GM19025 (cell line): ENCODE results near the gene CACNB2.

Source experiments
- ATAC-seq: cut with Tn5 transposase; IDR thresholded peaks from one replicate; pipeline ENCODE4 v1.9.1; 2021; ENCODE audit warnings: mild to moderate bottlenecking, low read depth, moderate library complexity; ENCODE audit not compliant: unreplicated experiment

The CACNB2 gene

GRCh38 chr10:18224626-18225445 lies 84.6 kb downstream of the CACNB2 start:
- no peak for ATAC-seq

GRCh38 chr10:18226336-18226735 lies 86.1 kb downstream of the CACNB2 start:
- ATAC-seq, result no peak

DNA sequence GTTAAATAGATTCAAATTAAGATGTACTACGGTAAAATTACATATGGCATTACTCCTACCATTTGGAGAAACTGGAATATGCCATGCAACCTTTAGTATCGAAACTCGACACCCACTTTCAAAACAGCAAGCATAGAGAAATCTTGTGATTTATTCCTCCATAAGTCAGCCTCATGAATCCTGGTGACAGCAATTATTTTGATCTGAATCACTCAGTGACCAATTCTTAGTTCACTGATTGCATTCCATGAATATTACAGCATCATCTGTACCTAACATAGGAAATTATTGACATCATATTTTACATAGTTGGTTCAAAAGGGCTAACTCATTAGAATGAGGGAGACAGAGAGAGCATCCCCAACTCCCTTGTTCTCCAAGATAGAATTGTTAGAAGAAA lies 89.6 kb downstream of the CACNB2 start:
- no peak for ATAC-seq

DNA sequence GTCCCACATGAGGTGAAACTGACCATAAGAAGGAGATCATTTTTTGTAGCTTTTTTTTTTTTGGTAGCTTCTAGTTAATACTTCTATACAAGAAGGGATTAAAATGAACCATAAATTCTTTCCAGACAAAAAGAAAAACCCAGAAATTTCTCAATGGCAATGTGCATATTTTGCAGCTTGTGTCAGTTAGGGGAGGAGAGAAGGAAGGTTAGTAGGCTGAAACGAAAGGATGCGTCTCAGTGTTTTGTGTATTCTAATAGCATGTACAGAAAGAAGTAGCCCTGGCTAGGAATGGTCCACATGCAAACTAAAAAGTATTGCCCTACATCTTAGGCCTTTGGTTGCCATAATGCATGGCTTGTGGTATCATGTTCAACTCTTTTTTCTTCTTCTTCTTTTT lies 90.6 kb downstream of the CACNB2 start:
- no peak for ATAC-seq

- ATAC-seq, result no peak
Measured at GRCh38 chr10:18231480-18231879, 91.3 kb downstream of the CACNB2 start.

DNA sequence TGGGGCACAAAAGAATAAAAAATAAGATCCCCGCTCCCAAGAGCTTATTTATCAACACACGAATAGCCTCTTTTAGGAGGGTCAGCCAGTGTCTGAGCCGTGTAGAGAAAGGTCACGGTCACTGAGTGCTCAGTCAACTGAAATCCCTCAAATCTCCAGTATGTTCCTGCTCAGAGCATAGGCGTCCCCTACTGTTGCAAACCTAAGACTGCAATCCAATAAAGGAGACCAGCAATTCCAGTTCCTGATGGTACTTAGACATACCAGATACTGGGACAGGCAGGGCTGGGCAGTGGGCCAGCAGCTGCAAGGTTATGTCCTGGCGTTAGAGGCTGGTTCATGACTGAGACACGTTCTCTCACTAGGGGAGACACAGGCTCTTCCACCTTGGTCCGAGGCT lies 93.6 kb downstream of the CACNB2 start:
- ATAC-seq, result no peak

GRCh38 chr10:18235477-18235876 lies 95.3 kb downstream of the CACNB2 start:
- no peak for ATAC-seq

DNA sequence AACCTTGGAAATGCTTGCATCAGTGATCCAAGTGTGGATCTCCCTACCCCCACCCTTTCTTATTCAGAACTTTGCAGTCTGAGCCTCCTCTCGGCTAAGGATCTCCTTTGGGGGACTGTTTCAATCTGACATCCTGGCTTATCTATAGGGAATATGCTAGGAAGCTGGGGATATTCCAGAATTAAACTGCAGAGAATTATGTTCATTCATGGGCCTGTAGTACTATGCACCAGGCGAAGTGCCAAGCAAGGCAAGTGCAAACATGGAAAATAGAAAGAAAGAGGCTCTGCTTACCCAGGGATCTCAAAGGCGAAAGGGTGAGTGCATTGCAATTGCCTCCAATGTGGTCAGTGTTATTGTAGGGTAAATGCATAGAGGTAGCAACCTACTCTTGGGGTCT lies 96.5 kb downstream of the CACNB2 start:
- ATAC-seq, result no peak

GRCh38 chr10:18238870-18239485 lies 98.8 kb downstream of the CACNB2 start:
- no peak for ATAC-seq

DNA sequence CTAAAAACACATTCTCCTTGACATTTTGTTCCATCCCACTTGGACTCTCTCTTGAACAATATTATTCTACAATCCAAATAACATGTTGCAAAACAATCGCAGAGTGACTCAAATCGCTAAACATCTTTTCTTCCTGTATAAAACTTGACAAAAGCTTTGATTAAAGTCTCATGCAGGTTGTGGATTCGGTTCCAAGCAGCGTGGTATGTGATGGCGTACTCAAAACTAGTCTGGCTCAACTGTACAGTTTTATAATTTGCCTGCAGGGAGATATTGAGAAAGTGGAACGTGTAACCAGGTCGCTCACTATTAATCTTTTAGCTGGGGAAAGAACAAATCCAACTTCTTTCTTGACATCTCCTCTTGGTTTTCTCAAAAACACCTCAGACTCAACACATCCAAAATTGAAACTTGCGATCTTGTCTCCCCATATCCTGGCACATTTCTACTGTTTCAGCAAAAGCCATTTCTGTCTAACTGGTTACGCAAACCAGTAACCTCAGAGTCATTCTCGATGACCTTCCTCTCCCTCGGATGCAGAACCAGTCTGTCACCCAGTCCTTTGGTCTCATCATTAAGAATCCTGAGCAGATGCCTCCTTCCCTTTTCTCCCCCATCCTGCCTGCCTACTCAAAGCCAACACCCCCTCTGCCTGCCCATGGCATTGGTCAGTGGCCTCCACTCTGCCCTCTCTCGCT lies 100.1 kb downstream of the CACNB2 start:
- no peak for ATAC-seq

- no peak for ATAC-seq
Measured at GRCh38 chr10:18246967-18247366, 106.7 kb downstream of the CACNB2 start.

DNA sequence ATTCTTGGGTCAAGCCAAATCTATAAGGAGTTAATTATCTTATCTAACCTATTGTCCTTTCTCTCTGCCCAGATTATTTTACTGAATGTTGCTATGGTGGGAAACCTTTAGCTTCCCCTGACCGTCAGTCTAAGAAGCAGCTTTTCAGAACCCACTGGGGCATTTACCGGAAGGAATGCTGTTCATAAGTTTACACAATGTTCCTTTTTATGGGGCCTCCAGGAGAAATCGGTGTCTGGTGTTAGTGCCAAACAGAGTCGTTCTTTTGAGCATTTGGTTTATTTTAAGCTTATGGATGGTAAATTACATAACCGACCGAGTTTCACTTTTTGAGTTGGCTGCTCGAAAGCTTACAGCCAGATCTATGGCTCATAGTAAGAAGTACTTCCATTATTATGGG lies 111.9 kb downstream of the CACNB2 start:
- ATAC-seq, result no peak

GRCh38 chr10:18254086-18254485 lies 113.9 kb downstream of the CACNB2 start:
- ATAC-seq, result no peak

GRCh38 chr10:18254692-18255091 lies 114.5 kb downstream of the CACNB2 start:
- no peak for ATAC-seq

DNA sequence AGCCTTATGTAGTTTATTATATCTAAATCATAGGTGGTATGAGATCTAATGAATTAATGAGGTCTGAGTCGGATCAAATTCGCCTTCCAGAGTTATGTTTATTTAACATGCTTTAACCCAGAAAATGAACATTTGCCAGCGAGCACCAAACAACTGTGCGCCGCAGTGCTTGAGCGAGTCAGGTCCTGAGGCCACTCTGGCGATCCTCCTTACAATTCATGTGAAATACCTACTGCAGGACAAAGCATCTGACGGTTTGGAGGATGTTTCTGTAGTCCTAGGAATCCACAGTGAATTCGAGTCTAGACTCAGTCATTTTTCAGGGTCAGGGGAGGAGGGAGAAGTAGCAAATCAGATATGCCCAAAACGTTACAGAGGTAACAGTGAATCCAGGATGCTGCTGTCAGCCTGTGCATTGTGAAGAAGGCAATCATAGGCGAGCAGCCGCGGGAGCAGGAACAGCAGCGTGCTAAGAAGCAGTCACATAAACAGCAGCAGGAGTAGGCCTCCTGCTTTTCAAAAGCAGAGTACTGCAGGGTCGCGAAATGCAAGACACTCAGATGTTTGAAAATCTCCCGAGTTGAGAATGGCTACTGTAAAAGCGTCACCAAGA lies 120.2 kb downstream of the CACNB2 start:
- ATAC-seq, result no peak

- no peak for ATAC-seq
Measured at GRCh38 chr10:18261063-18261610, 120.9 kb downstream of the CACNB2 start.

DNA sequence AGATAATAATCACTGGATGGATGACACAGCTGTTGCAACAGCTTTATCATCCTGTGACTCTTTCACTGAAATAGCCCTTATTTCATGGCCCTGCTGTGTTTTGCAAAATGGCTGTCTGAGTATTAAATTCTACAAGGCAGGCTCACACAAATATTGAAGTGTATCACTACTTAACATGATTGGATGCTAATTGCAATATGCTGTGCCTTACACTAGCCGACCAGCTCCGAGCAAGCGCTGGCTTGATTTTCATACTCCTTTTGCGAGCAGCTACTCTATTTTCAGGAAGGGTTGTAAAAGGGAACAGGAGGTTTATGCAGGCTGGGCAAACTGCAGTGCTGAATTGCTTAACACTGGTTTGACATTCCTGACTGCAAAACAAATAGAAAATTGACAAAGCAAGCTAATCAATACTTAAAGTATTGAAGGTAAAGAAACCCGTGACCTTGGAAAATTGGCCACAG lies 121.6 kb downstream of the CACNB2 start:
- no peak for ATAC-seq

DNA sequence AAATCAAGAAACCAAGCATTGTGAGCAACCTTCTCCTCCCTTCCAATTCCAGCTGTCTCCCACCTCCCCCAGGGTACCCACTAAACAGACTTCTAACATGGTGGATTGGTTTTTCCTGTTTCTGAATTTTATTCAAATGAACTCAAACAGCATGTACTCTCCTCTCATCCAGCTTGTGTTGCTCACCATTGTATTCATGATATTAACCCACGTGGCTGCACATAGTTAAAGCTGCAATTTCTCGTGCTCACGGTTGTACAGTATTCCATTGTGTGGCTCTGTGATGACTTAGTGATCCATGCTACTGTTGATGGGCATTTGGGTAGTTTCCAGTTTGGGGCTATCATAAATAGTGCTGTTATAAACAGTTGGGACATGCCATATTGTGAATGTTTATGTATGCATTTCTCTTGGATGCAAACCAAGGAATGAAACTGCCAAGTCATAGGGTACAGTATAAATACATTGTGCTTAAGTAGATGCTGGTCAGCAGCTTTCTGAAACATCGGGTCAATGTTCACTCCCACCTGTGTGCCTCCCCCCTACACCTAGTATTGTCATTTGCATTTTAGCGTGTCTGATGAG lies 124.3 kb downstream of the CACNB2 start:
- ATAC-seq, result no peak

DNA sequence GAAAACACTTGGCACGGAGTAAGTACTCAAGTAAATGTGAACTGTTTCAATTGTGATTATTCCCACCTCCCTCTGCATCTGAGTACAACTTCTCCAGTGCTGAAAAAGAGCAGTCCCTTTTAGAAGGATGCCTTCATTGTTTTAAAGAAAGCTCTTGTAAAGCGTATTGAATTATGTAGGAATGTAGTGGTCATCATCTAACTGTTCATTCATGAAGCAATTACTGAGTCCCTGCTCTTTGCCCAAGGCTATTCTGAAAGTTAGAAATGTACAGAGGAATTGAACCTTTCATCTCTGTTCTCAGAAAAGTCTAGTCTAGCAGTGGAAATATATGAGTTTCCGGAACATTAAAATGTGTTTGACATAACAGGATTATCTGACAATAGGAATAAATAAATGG lies 127.8 kb downstream of the CACNB2 start:
- no peak for ATAC-seq

DNA sequence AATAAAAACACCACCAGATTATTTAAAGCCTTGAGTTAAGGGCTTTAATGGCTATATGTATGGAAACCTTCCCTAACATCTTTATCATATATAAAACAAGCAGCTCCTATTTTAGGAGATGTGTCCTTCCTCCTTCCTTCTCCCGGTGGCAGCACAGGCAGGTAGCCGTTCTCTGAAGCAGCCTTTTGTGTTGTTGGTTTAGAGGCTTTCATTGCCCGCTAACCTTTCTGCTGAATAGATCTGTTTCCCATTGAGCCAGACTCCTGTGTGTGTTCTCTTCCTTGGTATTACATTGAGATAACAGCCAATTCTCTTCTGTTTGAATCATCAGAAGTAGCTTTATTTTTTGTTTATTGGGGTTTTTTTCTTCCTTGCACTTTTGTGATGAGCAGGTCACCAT lies 131.3 kb downstream of the CACNB2 start:
- no peak for ATAC-seq
